Thyroid gland (tissue), 4 donors: ENCODE data around the gene ZNF223.

Source experiments
- POLR2A ChIP-seq, 2 donors: fragments of 450-650 bp; IDR thresholded peaks; one replicate each; pipeline ENCODE4 v1.6.1; 2017; ENCODE audit warnings: antibody characterized with exemption in 2 of 2, mild to moderate bottlenecking in 2 of 2, moderate library complexity in 1 of 2
- TF ChIP-seq, protein P1 (sequence below), 6 experiments: fragments of 200-600 bp in 3 of 6; fragments of 450-650 bp in 3 of 6; sonication (generic) in 3 of 6; IDR thresholded peaks; one replicate each; pipeline ENCODE4 v1.5.1; 2016 to 2019; ENCODE audit warnings: antibody characterized with exemption in 6 of 6, mild to moderate bottlenecking in 2 of 6, inconsistent platforms in 1 of 6, moderate library complexity in 1 of 6

GRCh38 chr19:44050740-44051649, 841 bp upstream of the ZNF223 start:
- TF ChIP-seq, protein P1, sequence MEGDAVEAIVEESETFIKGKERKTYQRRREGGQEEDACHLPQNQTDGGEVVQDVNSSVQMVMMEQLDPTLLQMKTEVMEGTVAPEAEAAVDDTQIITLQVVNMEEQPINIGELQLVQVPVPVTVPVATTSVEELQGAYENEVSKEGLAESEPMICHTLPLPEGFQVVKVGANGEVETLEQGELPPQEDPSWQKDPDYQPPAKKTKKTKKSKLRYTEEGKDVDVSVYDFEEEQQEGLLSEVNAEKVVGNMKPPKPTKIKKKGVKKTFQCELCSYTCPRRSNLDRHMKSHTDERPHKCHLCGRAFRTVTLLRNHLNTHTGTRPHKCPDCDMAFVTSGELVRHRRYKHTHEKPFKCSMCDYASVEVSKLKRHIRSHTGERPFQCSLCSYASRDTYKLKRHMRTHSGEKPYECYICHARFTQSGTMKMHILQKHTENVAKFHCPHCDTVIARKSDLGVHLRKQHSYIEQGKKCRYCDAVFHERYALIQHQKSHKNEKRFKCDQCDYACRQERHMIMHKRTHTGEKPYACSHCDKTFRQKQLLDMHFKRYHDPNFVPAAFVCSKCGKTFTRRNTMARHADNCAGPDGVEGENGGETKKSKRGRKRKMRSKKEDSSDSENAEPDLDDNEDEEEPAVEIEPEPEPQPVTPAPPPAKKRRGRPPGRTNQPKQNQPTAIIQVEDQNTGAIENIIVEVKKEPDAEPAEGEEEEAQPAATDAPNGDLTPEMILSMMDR (IDR thresholded peaks at IDR 0.05) = no peak
- TF ChIP-seq POLR2A (IDR thresholded peaks at IDR 0.05) = no peak
